Lower leg skin (tissue), 3 donors: ENCODE results near the gene TRIP11.

ENCODE experiments used
- CTCF ChIP-seq, 3 donors: fragments of 450-650 bp; IDR thresholded peaks; one replicate each; pipeline ENCODE4 v1.5.1; 2016; ENCODE audit warnings: antibody characterized with exemption in 3 of 3, mild to moderate bottlenecking in 3 of 3, moderate library complexity in 2 of 3
- POLR2A ChIP-seq, 2 donors: fragments of 450-650 bp; IDR thresholded peaks; one replicate each; pipeline ENCODE4 v1.6.1; 2016 to 2017; ENCODE audit warnings: antibody characterized with exemption in 2 of 2, mild to moderate bottlenecking in 1 of 2, moderate library complexity in 1 of 2

- TF ChIP-seq CTCF (IDR thresholded peaks at IDR 0.05) (no peak), POLR2A (IDR thresholded peaks at IDR 0.05) (no peak)
These were observed 78.3 kb downstream of the TRIP11 start for GRCh38 chr14:91961297-91962220.
